OCI-LY7 (cell line): Measurements from ENCODE around the gene GPX3. TPM values are rescaled to one million over a fixed set of nuclear protein-coding genes. Genes with fewer than 3 reads are reported as not detected.

Experiments used
- BruUV-seq: library from RNA; stranded (reverse); fragments of 400-500 nt; replicated peaks from 2 replicates; lab custom pipeline; 2021; lab: Mats Ljungman, UMichigan
- CTCF ChIA-PET: fragments of 300-600 bp; sonication (Branson Sonifier 250); formaldehyde crosslinking; loops from one replicate; lab custom pipeline; 2022; ENCODE audit warnings: antibody characterized with exemption; ENCODE audit not compliant: unreplicated experiment; lab: Charles Lee
- POLR2A ChIA-PET: fragments of 300-600 bp; sonication (Branson Sonifier 250); formaldehyde crosslinking; loops from one replicate; lab custom pipeline; 2022; ENCODE audit warnings: antibody characterized with exemption; lab: Charles Lee
- DNase-seq: peaks from one replicate; pipeline ENCODE4 v3.0.0-alpha.2; 2015; ENCODE audit warnings: low spot score
- H2AFZ ChIP-seq: fragments of 200-600 bp; sonication (generic), shearing (Covaris generic); 2 replicates; pipeline ENCODE4 v1.6.1; 2014; ENCODE audit warnings: mild to moderate bottlenecking, antibody characterized with exemption, low read length, moderate library complexity
- H3K27ac ChIP-seq: fragments of 200-600 bp; sonication (generic); 2 replicates; pipeline ENCODE4 v1.5.1; 2014; ENCODE audit warnings: mixed run types, low read depth, mild to moderate bottlenecking, moderate library complexity, low read length, inconsistent platforms; ENCODE audit not compliant: poor library complexity, severe bottlenecking
- H3K36me3 ChIP-seq: fragments of 200-600 bp; sonication (generic); 2 replicates; pipeline ENCODE4 v1.6.1; 2014; ENCODE audit warnings: mild to moderate bottlenecking, antibody characterized with exemption, low read length, moderate library complexity, mixed read lengths; ENCODE audit not compliant: insufficient read depth
- H3K4me1 ChIP-seq: fragments of 200-600 bp; sonication (generic); 2 replicates; pipeline ENCODE4 v1.5.1; 2014; ENCODE audit warnings: mild to moderate bottlenecking, low read length; ENCODE audit not compliant: insufficient read depth, poor library complexity, severe bottlenecking
- H3K4me2 ChIP-seq: fragments of 200-600 bp; sonication (generic); 2 replicates; pipeline ENCODE4 v1.6.1; 2014; ENCODE audit warnings: mild to moderate bottlenecking, low read length
- H3K4me3 ChIP-seq: fragments of 200-600 bp; sonication (generic); 2 replicates; pipeline ENCODE4 v1.5.1; 2014; ENCODE audit warnings: mild to moderate bottlenecking, low read depth, low read length; ENCODE audit not compliant: poor library complexity, severe bottlenecking
- H3K79me2 ChIP-seq: fragments of 200-600 bp; sonication (generic); 2 replicates; pipeline ENCODE4 v1.6.1; 2016; ENCODE audit warnings: low read depth, mild to moderate bottlenecking, low read length, moderate library complexity, mixed read lengths; ENCODE audit not compliant: insufficient read depth
- H3K9me2 ChIP-seq: fragments of 200-600 bp; sonication (generic); 2 replicates; pipeline ENCODE4 v1.6.1; 2016; ENCODE audit warnings: mild to moderate bottlenecking, low read length, mixed read lengths; ENCODE audit not compliant: insufficient read depth
- H3K9me3 ChIP-seq: fragments of 200-600 bp; sonication (generic); 2 replicates; pipeline ENCODE4 v1.6.1; 2014; ENCODE audit warnings: mild to moderate bottlenecking, mixed run types, low read length, mixed read lengths
- H4K20me1 ChIP-seq: fragments of 200-600 bp; sonication (generic); 2 replicates; pipeline ENCODE4 v1.6.1; 2014; ENCODE audit warnings: mild to moderate bottlenecking, antibody characterized with exemption, low read length, moderate library complexity, mixed read lengths; ENCODE audit not compliant: insufficient read depth
- CTCF ChIP-seq: fragments of 200-600 bp; sonication (generic); conservative IDR thresholded peaks from 2 replicates; pipeline ENCODE4 v1.5.1; 2014; ENCODE audit warnings: mild to moderate bottlenecking, antibody characterized with exemption, low read length, moderate library complexity, mixed read lengths
- EZH2phosphoT487 ChIP-seq: fragments of 200-600 bp; sonication (generic); IDR thresholded peaks from 2 replicates; pipeline ENCODE4 v1.6.1; 2018; ENCODE audit warnings: low read depth, borderline replicate concordance, mild to moderate bottlenecking, mixed run types, antibody characterized with exemption, low read length, moderate library complexity, mixed read lengths
- intact Hi-C: fragments of 100-400 bp; cut with micrococcal nuclease; formaldehyde crosslinking; loops from one replicate; pipeline ENCODE4 v1.10.0; 2022; ENCODE audit not compliant: unreplicated experiment
- total RNA-seq, 2 experiments: library from RNA; depleted of rRNA in 1 of 2; stranded (reverse); fragments of >200 nt in 1 of 2; shearing (Covaris generic) in 1 of 2; gene quantifications; 2 replicates each; pipeline ENCODE4 v1.2.3, GENCODE V29; 2014 to 2022

The GPX3 gene
- total RNA-seq, 2 experiments from 2014 or later = not detected

- Histone ChIP-seq H3K4me2 (no peak overlapping the region), H3K36me3 (peaks cover 41% of the 10 kb centered on the region), H3K79me2 (peaks cover 19% of the 10 kb centered on the region; the same call in 1 of the 2 replicates), H4K20me1 (peaks cover 6% of the 10 kb centered on the region; the same call in 1 of the 2 replicates), H2AFZ (no peak overlapping the region), H3K9me3 (no peaks in the 10 kb centered on the region), H3K9me2 (no peaks in the 10 kb centered on the region), H3K27ac (no peak overlapping the region), H3K4me3 (no peak overlapping the region), H3K4me1 (peaks cover 12% of the 10 kb centered on the region)
- no peak for TF ChIP-seq CTCF
- no peak for TF ChIP-seq EZH2phosphoT487
- POLR2A ChIA-PET = interaction anchor here (1.0 to 1.4 kb wide), 2 partner anchors 13 to 32 kb away, joined by 3 to 5 read pairs; no protein-coding TSS in a partner anchor
- no peak for DNase-seq
- intact Hi-C loops = no loop called here
- CTCF ChIA-PET = interaction anchor here (1.2 kb wide), 1 partner anchor 43 kb away, joined by 4 read pairs; no protein-coding TSS in a partner anchor
- BruUV-seq = no TSS peak
Observed at GRCh38 chr5:151071848-151072629, 51.6 kb downstream of the GPX3 start.

DNA sequence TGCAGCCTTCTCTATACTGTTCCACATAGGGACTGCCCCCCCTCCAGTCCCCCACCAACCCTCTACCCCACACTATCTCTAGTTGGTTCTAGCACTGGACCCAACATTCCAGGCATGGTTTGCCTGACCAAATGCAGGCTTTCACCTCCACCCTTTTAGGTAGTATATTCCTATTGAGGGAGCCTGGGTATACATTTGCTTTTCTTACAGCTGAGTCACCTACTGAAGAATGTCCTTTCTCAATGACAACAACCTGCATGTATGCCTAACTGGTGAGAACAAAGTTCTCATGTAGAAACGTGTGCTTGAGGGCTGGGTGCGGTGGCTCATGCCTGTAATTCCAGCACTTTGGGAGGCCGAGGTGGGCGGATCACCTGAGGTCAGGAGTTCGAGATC lies 52.2 kb downstream of the GPX3 start:
- BruUV-seq = no TSS peak
- H4K20me1 ChIP-seq = peaks cover 9% of the 10 kb centered on the region; the same call in 1 of the 2 replicates

More for the DNA sequence above, 52.2 kb downstream of the GPX3 start:
- H3K36me3 ChIP-seq = peaks cover 41% of the 10 kb centered on the region
- peaks cover 25% of the 10 kb centered on the region; the same call in 1 of the 2 replicates for H3K79me2 ChIP-seq
- no peak overlapping the region for H3K4me3 ChIP-seq
- no peaks in the 10 kb centered on the region for H3K9me2 ChIP-seq
- H3K9me3 ChIP-seq = no peaks in the 10 kb centered on the region
- TF ChIP-seq CTCF (no peak), EZH2phosphoT487 (no peak)
- intact Hi-C loops = no loop called here
- POLR2A ChIA-PET = interaction anchor here (1.4 kb wide), 1 partner anchor 13 kb away, joined by 5 read pairs; no protein-coding TSS in a partner anchor
- CTCF ChIA-PET = no interaction called here
- H2AFZ ChIP-seq = no peak overlapping the region
- H3K4me1 ChIP-seq = peaks cover 13% of the 10 kb centered on the region
- no peak overlapping the region for H3K27ac ChIP-seq
- no peak overlapping the region for H3K4me2 ChIP-seq
- no peak for DNase-seq
